Heart left ventricle (tissue), 13 donors: ENCODE data around the gene SGTA.

Experiments
- POLR2A ChIP-seq, 2 donors: fragments of 450-650 bp; IDR thresholded peaks; one replicate each; pipeline ENCODE4 v1.6.1; 2017; ENCODE audit warnings: antibody characterized with exemption in 2 of 2, mild to moderate bottlenecking in 2 of 2, moderate library complexity in 2 of 2
- TF ChIP-seq, protein P1 (sequence below), 12 donors: fragments of 200-600 bp; sonication (generic) in 4 of 12; IDR thresholded peaks; one replicate each; pipeline versions ENCODE4 v1.5.0 to v1.8.0; 2018 to 2022; ENCODE audit warnings: antibody characterized with exemption in 12 of 12, mild to moderate bottlenecking in 5 of 12
- donor health status: ischemic (EF 13 %, LVEDD 7.1; RV severe dilation, severe dysfunction).
- donor health status: DM: no; HTN: yes; CAD: no.
- donor health status: DM: no; HTN: no; CAD: no.
- donor health status: ischemic (EF 25% LVEDD 6.9; RV normal size, moderate dysfunction).
- donor health status: ischemic (EF 25% LVEDD 5.7; RV mildly dilated, moderate dysfunction).
- donor health status: ischemic (EF 35%, LVEDD 5.7; RV mildly dilated, moderate dysfunction).
- donor health status: nonischemic (EF 11% LVEDD 7.7; RV severe dilation, severe dysfunction).
- donor health status: DM: yes; HTN: yes; CAD: no.
- donor health status: PGD.
- donor health status: ischemic (EF 29% LVEDD 5.4; RV normal size, mild dysfunction).
- donor health status: nonischemic (EF 23%, LVEDD 6.1; RV moderate dilation, normal function).

- TF ChIP-seq, protein P1, sequence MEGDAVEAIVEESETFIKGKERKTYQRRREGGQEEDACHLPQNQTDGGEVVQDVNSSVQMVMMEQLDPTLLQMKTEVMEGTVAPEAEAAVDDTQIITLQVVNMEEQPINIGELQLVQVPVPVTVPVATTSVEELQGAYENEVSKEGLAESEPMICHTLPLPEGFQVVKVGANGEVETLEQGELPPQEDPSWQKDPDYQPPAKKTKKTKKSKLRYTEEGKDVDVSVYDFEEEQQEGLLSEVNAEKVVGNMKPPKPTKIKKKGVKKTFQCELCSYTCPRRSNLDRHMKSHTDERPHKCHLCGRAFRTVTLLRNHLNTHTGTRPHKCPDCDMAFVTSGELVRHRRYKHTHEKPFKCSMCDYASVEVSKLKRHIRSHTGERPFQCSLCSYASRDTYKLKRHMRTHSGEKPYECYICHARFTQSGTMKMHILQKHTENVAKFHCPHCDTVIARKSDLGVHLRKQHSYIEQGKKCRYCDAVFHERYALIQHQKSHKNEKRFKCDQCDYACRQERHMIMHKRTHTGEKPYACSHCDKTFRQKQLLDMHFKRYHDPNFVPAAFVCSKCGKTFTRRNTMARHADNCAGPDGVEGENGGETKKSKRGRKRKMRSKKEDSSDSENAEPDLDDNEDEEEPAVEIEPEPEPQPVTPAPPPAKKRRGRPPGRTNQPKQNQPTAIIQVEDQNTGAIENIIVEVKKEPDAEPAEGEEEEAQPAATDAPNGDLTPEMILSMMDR (IDR thresholded peaks at IDR 0.05), result no peak
- peak in 1 of 2 donors; percentile 79 for TF ChIP-seq POLR2A (IDR thresholded peaks at IDR 0.05)
Measured at GRCh38 chr19:2785244-2785997, 2.3 kb upstream of the SGTA start, which contains the start of gene THOP1.
